ENCODE results near the gene NTHL1.

GRCh38 chr16:2038382-2039231 lies 9.0 kb downstream of the NTHL1 start:
- TF ChIP-seq CTCF (IDR thresholded peaks at IDR 0.05) (no peak), POLR2A (IDR thresholded peaks at IDR 0.05) (no peak)
